HG03175 (cell line): ENCODE data around the gene SEC22C.
"Not testable (repeated sequence)": the region's sequence is repeated elsewhere in the genome, so short reads cannot be mapped to it uniquely, and the experiment has no call there.

ENCODE experiments used
- ATAC-seq: cut with Tn5 transposase; IDR thresholded peaks from one replicate; pipeline ENCODE4 v1.9.1; 2021; ENCODE audit warnings: mild to moderate bottlenecking, moderate library complexity; ENCODE audit not compliant: unreplicated experiment

The SEC22C gene

GRCh38 chr3:42582474-42583070, 805 bp upstream of the SEC22C start:
- no peak for ATAC-seq

GRCh38 chr3:42581400-42581708, 413 bp downstream of the SEC22C start:
- no peak for ATAC-seq

GRCh38 chr3:42579346-42579745, 2.4 kb downstream of the SEC22C start:
- ATAC-seq = not testable (repeated sequence)

- ATAC-seq = no peak
Measured at GRCh38 chr3:42578054-42578453, 3.7 kb downstream of the SEC22C start.

GRCh38 chr3:42575137-42575741, 6.5 kb downstream of the SEC22C start:
- no peak for ATAC-seq

GRCh38 chr3:42572278-42572677, 9.5 kb downstream of the SEC22C start:
- no peak for ATAC-seq

GRCh38 chr3:42569593-42570142, 12.1 kb downstream of the SEC22C start:
- no peak for ATAC-seq

GRCh38 chr3:42562047-42562907, 19.5 kb downstream of the SEC22C start:
- ATAC-seq = no peak

GRCh38 chr3:42557854-42558253, 23.9 kb downstream of the SEC22C start:
- no peak for ATAC-seq

- ATAC-seq = not testable (repeated sequence)
Measured at GRCh38 chr3:42556817-42557216, 24.9 kb downstream of the SEC22C start.

- peak; percentile 91 for ATAC-seq
Measured at GRCh38 chr3:42556089-42556632, 25.6 kb downstream of the SEC22C start.

GRCh38 chr3:42552830-42553229, 28.9 kb downstream of the SEC22C start:
- ATAC-seq = no peak

GRCh38 chr3:42550250-42550649, 31.5 kb downstream of the SEC22C start:
- ATAC-seq = no peak

- no peak for ATAC-seq
Measured at GRCh38 chr3:42549131-42549530, 32.6 kb downstream of the SEC22C start.

- ATAC-seq = peak; percentile 72
Measured at GRCh38 chr3:42547401-42547945, 34.3 kb downstream of the SEC22C start.

- no peak for ATAC-seq
Measured at GRCh38 chr3:42546691-42547213, 35.0 kb downstream of the SEC22C start.

- no peak for ATAC-seq
Measured at GRCh38 chr3:42545284-42545900, 36.4 kb downstream of the SEC22C start.

GRCh38 chr3:42544492-42545283, 37.1 kb downstream of the SEC22C start:
- no peak for ATAC-seq

GRCh38 chr3:42541079-42541478, 40.7 kb downstream of the SEC22C start:
- no peak for ATAC-seq
